WTC11 (cell line): ENCODE measurements around the gene TPX2. TPM values are rescaled to one million over a fixed set of nuclear protein-coding genes. Genes with fewer than 3 reads are reported as not detected.

Source experiments
- ATAC-seq: fragments of 200-7000 bp; cut with Tn5 transposase; 2 replicates; pipeline ENCODE4 v1.10.0; 2021; ENCODE audit warnings: mild to moderate bottlenecking, moderate library complexity
- CTCF ChIA-PET: fragments of 300-600 bp; sonication (Branson Sonifier 250); formaldehyde crosslinking; loops from one replicate; lab custom pipeline; 2021; ENCODE audit warnings: antibody characterized with exemption; lab: Charles Lee
- POLR2A ChIA-PET: fragments of 350-600 bp; sonication (Branson Sonifier 250); formaldehyde crosslinking; loops from one replicate; lab custom pipeline; 2021; ENCODE audit warnings: antibody characterized with exemption; lab: Charles Lee
- DNase-seq: peaks from one replicate; pipeline ENCODE4 v3.0.0; 2021; ENCODE audit warnings: low spot score
- H3K27ac Mint-ChIP-seq: 2 replicates; pipeline ENCODE4 v1.8.0; 2021; ENCODE audit warnings: mixed read lengths
- H3K27me3 Mint-ChIP-seq: 2 replicates; pipeline ENCODE4 v1.8.0; 2021; ENCODE audit warnings: low read depth, mild to moderate bottlenecking, moderate library complexity, mixed read lengths
- H3K36me3 Mint-ChIP-seq: 2 replicates; pipeline ENCODE4 v1.8.0; 2021; ENCODE audit warnings: mixed read lengths
- H3K4me1 Mint-ChIP-seq: 2 replicates; pipeline ENCODE4 v1.8.0; 2022; ENCODE audit warnings: mixed read lengths
- H3K4me3 Mint-ChIP-seq: 2 replicates; pipeline ENCODE4 v1.8.0; 2021; ENCODE audit warnings: mild to moderate bottlenecking, moderate library complexity, mixed read lengths
- H3K9me3 Mint-ChIP-seq: 2 replicates; pipeline ENCODE4 v1.8.0; 2021; ENCODE audit warnings: mixed read lengths
- CREM ChIP-seq: sonication (generic); formaldehyde crosslinking; IDR thresholded peaks from 2 replicates; pipeline ENCODE4 v1.8.1; 2022; ENCODE audit warnings: mild to moderate bottlenecking, missing genetic modification reagents, moderate library complexity
- CTCF ChIP-seq: fragments of 200-600 bp; IDR thresholded peaks from 2 replicates; pipeline ENCODE4 v1.8.0; 2022; ENCODE audit warnings: antibody characterized with exemption
- EMX1 ChIP-seq: fragments of 250-450 bp; sonication (Bioruptor Pico); IDR thresholded peaks from 2 replicates; pipeline ENCODE4 v1.8.0; 2021; ENCODE audit warnings: mild to moderate bottlenecking
- ESRRA ChIP-seq: sonication (generic); formaldehyde crosslinking; IDR thresholded peaks from 2 replicates; pipeline ENCODE4 v1.8.1; 2022; ENCODE audit warnings: mild to moderate bottlenecking, missing genetic modification reagents, borderline replicate concordance
- ETV6 ChIP-seq: sonication (generic); formaldehyde crosslinking; IDR thresholded peaks from 2 replicates; pipeline ENCODE4 v1.8.1; 2022; ENCODE audit warnings: mild to moderate bottlenecking, missing genetic modification reagents
- FOXP4 ChIP-seq: sonication (generic); formaldehyde crosslinking; IDR thresholded peaks from 2 replicates; pipeline ENCODE4 v1.8.0; 2022; ENCODE audit warnings: mild to moderate bottlenecking, missing genetic modification reagents
- GTF2I ChIP-seq: fragments of 250-450 bp; sonication (Bioruptor Pico); conservative IDR thresholded peaks from 2 replicates; pipeline ENCODE4 v1.4.0; 2021; ENCODE audit warnings: mild to moderate bottlenecking
- HMGXB4 ChIP-seq: sonication (generic); formaldehyde crosslinking; IDR thresholded peaks from 2 replicates; pipeline ENCODE4 v1.8.1; 2023; ENCODE audit warnings: mild to moderate bottlenecking, moderate library complexity, missing genetic modification reagents
- MLX ChIP-seq: sonication (generic); formaldehyde crosslinking; IDR thresholded peaks from 2 replicates; pipeline ENCODE4 v1.8.1; 2023; ENCODE audit warnings: mild to moderate bottlenecking, missing genetic modification reagents, moderate library complexity
- MYBL2 ChIP-seq: sonication (generic); formaldehyde crosslinking; IDR thresholded peaks from 2 replicates; pipeline ENCODE4 v1.8.1; 2023; ENCODE audit warnings: mild to moderate bottlenecking, moderate library complexity, missing genetic modification reagents
- NFYB ChIP-seq: sonication (generic); formaldehyde crosslinking; conservative IDR thresholded peaks from 2 replicates; pipeline ENCODE4 v1.8.0; 2022; ENCODE audit warnings: low read depth, missing genetic modification reagents
- NR1H2 ChIP-seq: sonication (generic); formaldehyde crosslinking; IDR thresholded peaks from 2 replicates; pipeline ENCODE4 v1.9.0; 2021; ENCODE audit warnings: mild to moderate bottlenecking, moderate library complexity, missing genetic modification reagents
- OVOL2 ChIP-seq: fragments of 250-450 bp; sonication (Bioruptor Pico); IDR thresholded peaks from 2 replicates; pipeline ENCODE4 v1.9.0; 2021; ENCODE audit warnings: mild to moderate bottlenecking, borderline replicate concordance
- PRRX2 ChIP-seq: fragments of 250-450 bp; sonication (Bioruptor Pico); IDR thresholded peaks from 2 replicates; pipeline ENCODE4 v1.8.0; 2021; ENCODE audit warnings: mild to moderate bottlenecking
- RORB ChIP-seq: fragments of 250-450 bp; sonication (Bioruptor Pico); IDR thresholded peaks from 2 replicates; pipeline ENCODE4 v1.9.0; 2021; ENCODE audit warnings: mild to moderate bottlenecking
- STAT6 ChIP-seq: sonication (generic); formaldehyde crosslinking; conservative IDR thresholded peaks from 2 replicates; pipeline ENCODE4 v1.8.1; 2023; ENCODE audit warnings: mild to moderate bottlenecking, low read depth, missing genetic modification reagents, moderate library complexity
- TEAD1 ChIP-seq: sonication (generic); formaldehyde crosslinking; IDR thresholded peaks from 2 replicates; pipeline ENCODE4 v1.8.0; 2022; ENCODE audit warnings: mild to moderate bottlenecking, missing genetic modification reagents
- TEAD4 ChIP-seq: sonication (generic); formaldehyde crosslinking; IDR thresholded peaks from 2 replicates; pipeline ENCODE4 v1.8.0; 2022; ENCODE audit warnings: mild to moderate bottlenecking, missing genetic modification reagents
- ZMAT4 ChIP-seq: fragments of 250-450 bp; sonication (Bioruptor Pico); IDR thresholded peaks from 2 replicates; pipeline ENCODE4 v1.9.0; 2021; ENCODE audit warnings: mild to moderate bottlenecking
- ZNF121 ChIP-seq: sonication (generic); formaldehyde crosslinking; IDR thresholded peaks from 2 replicates; pipeline ENCODE4 v1.8.0; 2023; ENCODE audit warnings: missing genetic modification reagents
- ZNF281 ChIP-seq: sonication (generic); formaldehyde crosslinking; IDR thresholded peaks from 2 replicates; pipeline ENCODE4 v1.8.0; 2023; ENCODE audit warnings: mild to moderate bottlenecking, missing genetic modification reagents
- ZNF317 ChIP-seq: sonication (generic); formaldehyde crosslinking; IDR thresholded peaks from 2 replicates; pipeline ENCODE4 v1.8.1; 2023; ENCODE audit warnings: low read depth, mild to moderate bottlenecking, moderate library complexity, missing genetic modification reagents, borderline replicate concordance
- total RNA-seq: library from RNA; stranded (reverse); gene quantifications from 3 replicates; pipeline ENCODE4 v1.2.3, GENCODE V29; 2021

Gene TPX2
- total RNA-seq, 1 experiment from 2014 or later: 123 TPM

- TF ChIP-seq NFYB (CRISPR knock-in tag) (no peak), NR1H2 (no peak)
Measured at GRCh38 chr20:31705191-31705590, 33.9 kb upstream of the TPX2 start (continued).

GRCh38 chr20:31705598-31706597, 33.2 kb upstream of the TPX2 start:
- H3K27me3 Mint-ChIP-seq: no peaks in the 10 kb centered on the region
- no peak overlapping the region for H3K4me3 Mint-ChIP-seq
- H3K27ac Mint-ChIP-seq: peak overlapping the region; percentile 69
- no peak for DNase-seq
- H3K9me3 Mint-ChIP-seq: no peaks in the 10 kb centered on the region
- peaks cover 43% of the 10 kb centered on the region for H3K4me1 Mint-ChIP-seq
- TF ChIP-seq MYBL2 (CRISPR knock-in tag): no peak
- no peak for TF ChIP-seq GTF2I (CRISPR knock-in tag)
- TF ChIP-seq RORB (CRISPR knock-in tag): no peak
- no peak for TF ChIP-seq ESRRA (CRISPR knock-in tag)
- no peak for TF ChIP-seq ZMAT4 (CRISPR knock-in tag)
- TF ChIP-seq ETV6: no peak
- TF ChIP-seq PRRX2 (CRISPR knock-in tag): no peak
- TF ChIP-seq EMX1: no peak
- TF ChIP-seq TEAD4: no peak
- no peak for TF ChIP-seq MLX (CRISPR knock-in tag)
- TF ChIP-seq ZNF121 (CRISPR knock-in tag): no peak
- TF ChIP-seq ZNF281 (CRISPR knock-in tag): no peak
- no peak for TF ChIP-seq CREM (CRISPR knock-in tag)
- TF ChIP-seq STAT6 (CRISPR knock-in tag): no peak
- no peak for TF ChIP-seq FOXP4
- TF ChIP-seq HMGXB4: no peak
- TF ChIP-seq ZNF317 (CRISPR knock-in tag): no peak
- TF ChIP-seq TEAD1 (CRISPR knock-in tag): no peak
- TF ChIP-seq OVOL2 (CRISPR knock-in tag): no peak
- no peak for TF ChIP-seq CTCF
- ChIA-PET POLR2A (no interaction called here), CTCF (interaction anchor here (1.2 to 3.8 kb wide), 3 partner anchors 14 to 44 kb away, joined by 4 to 21 read pairs (median 7); no protein-coding TSS in a partner anchor)
- peaks cover 16% of the 10 kb centered on the region for H3K36me3 Mint-ChIP-seq
- ATAC-seq: no peak
